HG03432 (cell line): ENCODE results near the gene SLC16A7.

ENCODE experiments used
- ATAC-seq: cut with Tn5 transposase; IDR thresholded peaks from one replicate; pipeline ENCODE4 v1.9.1; 2021; ENCODE audit warnings: mild to moderate bottlenecking, moderate library complexity; ENCODE audit not compliant: unreplicated experiment

Gene SLC16A7

DNA sequence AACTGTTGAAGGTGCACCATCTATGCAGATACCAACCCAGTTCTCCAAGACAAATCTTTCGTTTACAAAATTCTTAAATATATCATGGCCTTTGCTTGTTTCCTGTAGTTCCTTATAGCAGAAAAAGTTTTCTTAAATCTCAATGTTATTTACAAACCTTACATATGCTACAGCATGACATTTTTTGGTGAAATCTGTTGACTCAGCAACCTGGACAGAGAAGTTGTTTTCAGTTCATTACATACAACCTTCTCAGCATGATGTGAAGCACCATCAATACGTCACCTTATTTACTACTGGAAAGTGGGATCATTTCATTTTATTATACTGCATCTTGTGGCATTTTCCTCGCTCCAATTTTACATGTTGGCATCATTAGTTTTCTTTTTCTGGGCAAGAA lies 231.9 kb downstream of the SLC16A7 start:
- ATAC-seq, result no peak

DNA sequence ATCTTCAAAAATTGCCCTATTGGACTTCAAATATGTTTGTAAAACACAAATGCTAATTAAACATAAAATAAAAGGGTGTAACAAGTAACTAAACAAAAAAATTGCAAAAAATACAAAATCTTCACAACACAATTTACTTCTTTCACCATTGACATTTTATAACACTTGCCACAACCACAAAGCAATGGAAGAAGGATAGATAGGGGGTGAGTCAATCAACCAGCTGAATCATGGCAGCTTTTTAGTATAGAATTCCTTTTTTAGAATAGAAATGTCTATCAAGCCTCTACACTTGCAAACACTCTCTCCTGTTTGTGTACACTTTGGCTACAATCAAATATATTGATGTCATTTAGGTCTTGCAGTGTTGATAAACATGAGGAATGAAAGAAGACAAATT lies 232.7 kb downstream of the SLC16A7 start:
- ATAC-seq, result no peak

DNA sequence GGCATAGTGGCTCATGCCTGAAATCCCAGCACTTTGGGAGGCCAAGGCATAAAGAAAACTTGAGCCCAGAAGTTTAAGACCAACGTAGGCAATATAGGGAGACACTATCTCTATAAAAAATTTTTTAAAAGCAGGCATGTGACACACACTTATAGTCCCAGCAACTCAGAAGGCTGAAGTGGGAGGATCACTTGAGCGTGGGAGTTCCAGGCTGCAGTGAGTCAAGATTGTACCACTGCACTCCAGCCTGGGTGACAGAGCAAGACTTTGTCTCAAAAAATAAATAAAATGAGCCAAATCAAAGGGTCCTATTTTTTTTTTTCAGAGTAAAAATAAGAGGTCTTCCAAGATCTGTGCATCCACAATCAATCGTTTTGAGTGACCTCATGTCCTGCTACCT lies 237.6 kb downstream of the SLC16A7 start:
- no peak for ATAC-seq

DNA sequence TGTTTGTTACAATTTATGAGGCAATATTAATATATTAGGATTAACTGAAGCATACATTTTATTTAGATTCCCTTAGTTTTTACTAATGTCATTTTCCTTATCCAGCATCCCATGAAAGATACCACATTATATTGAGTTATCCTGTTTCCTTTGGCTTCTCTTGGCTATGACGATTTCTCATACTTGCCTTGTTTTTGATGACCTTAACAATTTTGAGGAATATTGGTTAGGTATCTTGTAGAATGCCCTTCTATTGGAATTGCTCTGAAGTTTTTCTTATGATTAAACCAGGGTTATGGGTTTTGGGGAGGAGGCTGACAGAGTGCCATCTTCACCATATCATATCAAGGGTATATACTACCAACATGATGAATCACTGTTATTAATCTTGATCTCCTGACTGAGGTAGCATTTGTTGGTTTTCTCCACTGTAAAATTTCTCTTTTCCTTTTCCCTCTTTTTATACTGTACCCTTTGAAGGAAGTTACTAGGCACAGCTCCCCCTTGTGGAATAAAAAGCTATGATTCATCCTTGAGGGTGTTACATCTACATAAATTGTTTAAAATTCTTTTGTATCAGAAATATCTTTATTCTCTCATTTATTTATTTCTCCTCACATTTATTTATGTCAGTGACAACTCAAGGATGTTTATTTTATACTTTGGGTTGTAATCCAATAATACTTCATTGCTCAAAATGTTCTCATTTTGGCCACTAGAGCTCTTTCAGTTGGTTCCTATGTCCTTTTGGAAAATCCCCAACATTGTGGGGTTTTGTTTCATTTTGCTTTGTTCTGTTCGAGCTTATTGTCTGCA lies 239.0 kb downstream of the SLC16A7 start:
- ATAC-seq, result no peak
